Neural crest cell (in vitro differentiated cells): ENCODE results near the gene IFI35. TPM values are rescaled to one million over a fixed set of nuclear protein-coding genes. Genes with fewer than 3 reads are reported as not detected.

Source experiments
- DNase-seq: peaks from one replicate; pipeline ENCODE4 v3.0.0; 2021; ENCODE audit warnings: low read depth, mixed read lengths, low spot score
- H3K27ac Mint-ChIP-seq: one replicate; pipeline ENCODE4 v1.8.0; 2021; ENCODE audit warnings: mild to moderate bottlenecking, mixed read lengths; ENCODE audit not compliant: unreplicated experiment
- H3K27me3 Mint-ChIP-seq: 2 replicates; pipeline ENCODE4 v1.8.0; 2021; ENCODE audit warnings: low read depth, mild to moderate bottlenecking, mixed read lengths
- H3K36me3 Mint-ChIP-seq: 2 replicates; pipeline ENCODE4 v1.8.0; 2021; ENCODE audit warnings: low read depth, mild to moderate bottlenecking, mixed read lengths
- H3K4me1 Mint-ChIP-seq: 2 replicates; pipeline ENCODE4 v1.8.0; 2021; ENCODE audit warnings: mixed read lengths
- H3K4me3 Mint-ChIP-seq: one replicate; pipeline ENCODE4 v1.8.0; 2021; ENCODE audit warnings: mild to moderate bottlenecking, mixed read lengths
- H3K9me3 Mint-ChIP-seq: 2 replicates; pipeline ENCODE4 v1.8.0; 2021; ENCODE audit warnings: mixed read lengths
- total RNA-seq: library from RNA; stranded (reverse); gene quantifications from 2 replicates; pipeline ENCODE4 v1.2.1, GENCODE V29; 2021
- TF ChIP-seq, protein P1 (sequence below): fragments of 200-600 bp; sonication (generic); conservative IDR thresholded peaks from 2 replicates; pipeline ENCODE4 v1.5.0; 2021; ENCODE audit warnings: antibody characterized with exemption, mild to moderate bottlenecking

Gene IFI35
- total RNA-seq, 1 donor from 2014 or later = 0.91 TPM

DNA sequence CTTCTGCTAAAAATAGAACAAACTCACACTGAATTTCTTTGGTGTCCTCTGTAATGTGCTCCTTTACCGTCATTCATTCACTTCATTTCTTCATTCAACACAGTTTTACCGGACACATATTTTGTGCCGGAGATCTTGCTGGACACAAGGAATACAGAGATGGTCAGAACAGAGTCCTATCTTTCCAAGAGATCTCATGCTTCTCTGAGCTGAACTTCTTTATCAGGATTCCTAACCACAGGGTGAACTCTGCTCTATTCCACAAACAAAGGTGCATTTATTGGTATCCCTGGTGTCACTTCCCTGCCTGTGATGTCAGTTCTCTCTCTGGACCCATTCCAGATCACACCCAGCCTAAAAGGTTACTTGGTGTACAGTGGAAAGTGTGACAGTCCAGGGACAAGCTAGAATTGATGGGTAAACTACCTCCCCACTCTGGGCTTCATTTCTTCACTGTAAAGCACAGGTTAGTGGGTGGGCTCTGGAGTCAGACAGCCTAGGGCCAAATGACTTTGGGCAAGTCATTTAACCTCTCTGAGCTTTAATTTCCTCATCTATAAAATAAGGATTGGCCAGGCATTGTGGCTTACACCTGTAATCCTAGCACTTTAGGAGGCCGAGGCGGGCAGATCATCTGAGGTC lies 4.2 kb downstream of the IFI35 start:
- Mint-ChIP-seq H3K27me3 (no peaks in the 10 kb centered on the region), H3K36me3 (no peaks in the 10 kb centered on the region), H3K4me1 (peaks cover 23% of the 10 kb centered on the region), H3K27ac (peak overlapping the region; percentile 31), H3K9me3 (no peaks in the 10 kb centered on the region), H3K4me3 (no peak overlapping the region)
- TF ChIP-seq, protein P1, sequence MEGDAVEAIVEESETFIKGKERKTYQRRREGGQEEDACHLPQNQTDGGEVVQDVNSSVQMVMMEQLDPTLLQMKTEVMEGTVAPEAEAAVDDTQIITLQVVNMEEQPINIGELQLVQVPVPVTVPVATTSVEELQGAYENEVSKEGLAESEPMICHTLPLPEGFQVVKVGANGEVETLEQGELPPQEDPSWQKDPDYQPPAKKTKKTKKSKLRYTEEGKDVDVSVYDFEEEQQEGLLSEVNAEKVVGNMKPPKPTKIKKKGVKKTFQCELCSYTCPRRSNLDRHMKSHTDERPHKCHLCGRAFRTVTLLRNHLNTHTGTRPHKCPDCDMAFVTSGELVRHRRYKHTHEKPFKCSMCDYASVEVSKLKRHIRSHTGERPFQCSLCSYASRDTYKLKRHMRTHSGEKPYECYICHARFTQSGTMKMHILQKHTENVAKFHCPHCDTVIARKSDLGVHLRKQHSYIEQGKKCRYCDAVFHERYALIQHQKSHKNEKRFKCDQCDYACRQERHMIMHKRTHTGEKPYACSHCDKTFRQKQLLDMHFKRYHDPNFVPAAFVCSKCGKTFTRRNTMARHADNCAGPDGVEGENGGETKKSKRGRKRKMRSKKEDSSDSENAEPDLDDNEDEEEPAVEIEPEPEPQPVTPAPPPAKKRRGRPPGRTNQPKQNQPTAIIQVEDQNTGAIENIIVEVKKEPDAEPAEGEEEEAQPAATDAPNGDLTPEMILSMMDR = no peak
- no peak for DNase-seq

GRCh38 chr17:43011728-43012472 lies 5.3 kb downstream of the IFI35 start:
- no peak overlapping the region for H3K27ac Mint-ChIP-seq
- no peak overlapping the region for H3K4me3 Mint-ChIP-seq
- H3K9me3 Mint-ChIP-seq = no peaks in the 10 kb centered on the region
- DNase-seq = no peak
- no peaks in the 10 kb centered on the region for H3K36me3 Mint-ChIP-seq
- H3K4me1 Mint-ChIP-seq = peaks cover 21% of the 10 kb centered on the region
- H3K27me3 Mint-ChIP-seq = no peaks in the 10 kb centered on the region
- TF ChIP-seq, protein P1 = no peak

- H3K4me1 Mint-ChIP-seq = peaks cover 29% of the 10 kb centered on the region
- H3K27me3 Mint-ChIP-seq = no peaks in the 10 kb centered on the region
- no peak for DNase-seq
- H3K27ac Mint-ChIP-seq = no peak overlapping the region
- H3K4me3 Mint-ChIP-seq = peak overlapping the region; percentile 27
- TF ChIP-seq, protein P1 = no peak
- H3K9me3 Mint-ChIP-seq = no peaks in the 10 kb centered on the region
- peaks cover 2% of the 10 kb centered on the region for H3K36me3 Mint-ChIP-seq
Observed at GRCh38 chr17:43013296-43013695, 6.7 kb downstream of the IFI35 start.

DNA sequence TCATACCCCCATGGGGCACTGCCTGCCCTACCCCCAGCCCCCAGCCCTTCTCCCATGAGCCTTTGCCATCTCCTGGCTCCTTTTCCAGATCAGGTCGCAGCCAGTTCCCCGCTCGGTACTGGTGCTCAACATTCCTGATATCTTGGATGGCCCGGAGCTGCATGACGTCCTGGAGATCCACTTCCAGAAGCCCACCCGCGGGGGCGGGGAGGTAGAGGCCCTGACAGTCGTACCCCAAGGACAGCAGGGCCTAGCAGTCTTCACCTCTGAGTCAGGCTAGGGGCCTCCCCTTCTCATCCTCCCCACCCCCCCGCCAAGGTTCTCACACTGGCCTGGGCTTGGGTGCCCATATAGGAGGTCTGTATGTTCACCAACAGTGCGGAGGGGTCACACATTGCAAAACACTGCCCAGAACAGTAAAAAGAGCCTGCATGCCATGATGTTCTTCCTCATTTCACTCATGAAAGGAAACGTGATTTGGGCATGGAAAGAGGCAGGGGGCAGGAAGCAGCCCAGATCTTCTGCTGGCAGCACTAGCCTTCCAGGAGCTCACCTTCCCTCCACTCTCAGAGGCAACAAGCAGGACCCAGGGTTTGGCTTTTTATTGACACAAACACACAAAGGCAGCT lies 7.5 kb downstream of the IFI35 start:
- Mint-ChIP-seq H3K4me3 (no peak overlapping the region), H3K4me1 (peaks cover 37% of the 10 kb centered on the region), H3K27me3 (no peaks in the 10 kb centered on the region), H3K27ac (no peak overlapping the region), H3K9me3 (no peaks in the 10 kb centered on the region), H3K36me3 (peaks cover 2% of the 10 kb centered on the region)
- TF ChIP-seq, protein P1 = no peak
- no peak for DNase-seq

- no peak for DNase-seq
- Mint-ChIP-seq H3K27me3 (no peaks in the 10 kb centered on the region), H3K4me3 (peak overlapping the region; percentile 47), H3K9me3 (no peaks in the 10 kb centered on the region), H3K27ac (peak overlapping the region; percentile 94), H3K36me3 (peaks cover 2% of the 10 kb centered on the region), H3K4me1 (peaks cover 45% of the 10 kb centered on the region)
- TF ChIP-seq, protein P1 = no peak
Observed at GRCh38 chr17:43014649-43015542, 8.3 kb downstream of the IFI35 start.
